ENCODE results near the gene TUBB4A.

GRCh38 chr19:6467384-6467783, 34.7 kb downstream of the TUBB4A start:
- TF ChIP-seq CTCF (conservative IDR thresholded peaks at IDR 0.05; ENCODE audit: low read length), result no peak
- no peak for TF ChIP-seq EZH2phosphoT487 (IDR thresholded peaks at IDR 0.05; ENCODE audit: borderline replicate concordance)
